Fibroblast of gingiva (primary cell): ENCODE measurements around the gene CCDC152.
"Not testable (repeated sequence)": the region's sequence is repeated elsewhere in the genome, so short reads cannot be mapped to it uniquely, and the experiment has no call there.

Experiments
- DNase-seq: peaks from one replicate; pipeline ENCODE4 v3.0.0-alpha.2; 2011; ENCODE audit warnings: low read depth

CCDC152 gene

GRCh38 chr5:42812620-42813019, 56.0 kb downstream of the CCDC152 start:
- DNase-seq, result no peak

DNA sequence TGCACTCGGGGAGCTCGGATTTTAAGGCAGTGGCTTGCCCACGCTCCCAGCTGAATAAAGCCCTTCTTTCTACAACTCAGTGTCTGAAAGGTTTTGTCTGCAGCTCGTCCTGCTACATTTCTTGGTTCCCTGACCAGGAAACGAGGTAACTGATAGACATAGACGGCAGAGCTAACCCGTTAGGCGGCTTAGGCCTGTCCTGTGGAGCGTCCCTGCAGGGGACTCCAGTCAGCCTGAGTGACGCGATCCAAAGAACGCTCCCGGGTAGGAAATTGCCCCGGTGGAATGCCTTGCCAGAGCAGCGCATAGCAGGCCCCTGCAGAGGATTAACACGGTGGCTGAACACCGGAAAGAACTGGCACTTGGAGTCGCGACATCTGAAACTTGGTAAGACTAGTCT, 56.9 kb downstream of the CCDC152 start:
- no peak for DNase-seq

- not testable (repeated sequence) for DNase-seq
These were observed 59.9 kb downstream of the CCDC152 start for GRCh38 chr5:42816546-42816945.

DNA sequence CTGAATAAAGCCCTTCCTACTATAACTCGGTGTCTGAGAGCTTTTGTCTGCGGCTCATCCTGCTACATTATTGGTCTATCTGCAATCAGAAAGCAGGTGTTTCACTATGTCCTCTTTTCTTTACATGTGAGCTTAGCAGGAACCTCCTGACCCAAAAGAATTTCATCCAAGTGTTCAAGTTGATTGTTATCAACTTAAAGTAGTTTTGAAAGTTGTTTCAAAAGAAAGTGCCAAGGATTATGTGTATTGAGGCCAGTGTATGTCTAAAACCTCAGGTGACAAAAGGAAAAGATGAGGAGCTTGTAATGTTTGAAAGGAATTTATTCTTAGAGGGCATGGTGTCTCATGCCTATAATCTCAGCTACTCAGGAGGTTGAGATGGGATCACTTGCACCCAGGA, 63.1 kb downstream of the CCDC152 start:
- no peak for DNase-seq

GRCh38 chr5:42822548-42822947, 65.9 kb downstream of the CCDC152 start:
- no peak for DNase-seq

DNA sequence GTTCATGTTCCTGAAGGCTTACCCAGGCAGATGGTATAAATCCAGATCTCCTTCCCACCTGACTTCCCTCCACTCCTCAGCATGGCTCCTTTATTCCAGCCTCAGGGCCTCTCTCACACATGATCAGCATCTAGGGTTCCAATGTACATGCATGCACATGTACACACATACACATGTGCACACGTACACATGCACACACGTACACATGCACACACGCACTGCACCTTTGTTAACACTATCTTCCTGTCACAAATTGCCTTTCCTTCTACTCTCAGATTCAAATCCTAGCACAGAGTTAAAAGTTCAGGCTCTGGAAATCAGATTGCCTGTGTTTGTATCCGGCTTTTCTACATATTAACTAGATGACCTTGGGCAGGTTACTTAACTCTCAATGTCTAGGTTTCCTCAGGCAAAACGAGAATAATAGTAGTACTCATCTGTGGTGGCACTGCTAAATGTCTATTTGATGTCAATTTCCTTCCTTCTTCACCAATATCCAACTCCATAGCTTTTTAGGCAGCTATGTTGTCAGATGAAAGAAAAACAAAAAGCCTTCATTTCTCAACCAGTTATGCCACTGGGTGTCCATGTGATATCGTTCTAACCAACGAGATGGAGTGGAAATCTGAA, 67.8 kb downstream of the CCDC152 start:
- no peak for DNase-seq

- DNase-seq, result no peak
These were observed 69.0 kb downstream of the CCDC152 start for GRCh38 chr5:42825422-42826148.

DNA sequence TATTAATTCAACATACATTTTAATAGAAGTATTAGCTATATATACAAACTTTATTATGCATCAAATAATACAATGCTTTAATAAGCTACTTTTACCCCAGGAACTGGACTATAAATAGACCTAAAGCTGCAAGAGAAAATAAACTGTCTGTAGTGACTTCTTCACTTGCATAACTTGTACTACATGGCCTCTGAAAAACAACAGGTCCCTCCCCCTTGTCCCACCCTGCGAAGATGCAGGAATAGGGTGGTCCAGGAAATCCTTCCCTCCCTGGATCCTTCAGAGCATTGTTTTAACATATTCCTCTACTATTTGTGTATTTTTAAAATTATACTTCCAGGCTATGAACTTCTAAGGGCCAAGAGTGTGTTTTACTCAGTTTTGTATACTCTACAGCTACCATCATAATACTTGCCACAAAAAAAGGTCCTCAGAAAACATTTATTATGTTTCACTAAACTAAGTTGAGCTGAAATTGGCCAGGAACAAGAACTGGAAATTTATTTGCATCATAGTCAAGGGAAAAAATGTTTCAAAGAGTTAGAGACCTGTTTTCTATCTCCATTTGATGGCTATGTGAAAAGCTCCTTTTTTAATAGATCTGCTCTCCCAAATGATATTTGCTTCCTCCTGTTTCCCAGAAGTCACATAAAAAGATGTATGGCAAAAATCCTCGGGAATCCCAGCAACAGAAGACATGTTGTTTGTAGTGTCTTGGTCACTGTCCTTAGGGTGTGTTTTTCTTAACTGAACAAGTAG, 70.3 kb downstream of the CCDC152 start:
- no peak for DNase-seq

DNA sequence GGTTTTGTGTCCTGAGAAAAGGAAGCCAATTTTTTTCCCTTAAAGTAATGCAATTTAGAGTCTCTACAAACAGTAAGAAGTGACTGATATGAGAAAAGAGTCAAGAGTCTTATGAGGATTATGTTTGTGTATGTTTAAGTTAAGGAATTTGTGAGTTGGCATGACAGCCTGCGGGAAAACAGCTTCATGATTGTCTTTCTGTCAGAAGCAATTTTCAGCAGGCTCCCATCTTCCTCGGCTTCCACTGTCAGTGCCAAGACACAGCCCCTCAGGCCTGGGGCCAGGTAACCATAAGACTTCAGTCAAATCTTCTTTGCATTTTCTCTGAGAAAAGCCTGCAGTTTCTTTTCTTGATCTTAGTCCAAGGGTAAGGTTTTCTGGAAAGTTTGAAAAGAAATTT, 72.1 kb downstream of the CCDC152 start:
- peak; percentile 43 for DNase-seq

DNA sequence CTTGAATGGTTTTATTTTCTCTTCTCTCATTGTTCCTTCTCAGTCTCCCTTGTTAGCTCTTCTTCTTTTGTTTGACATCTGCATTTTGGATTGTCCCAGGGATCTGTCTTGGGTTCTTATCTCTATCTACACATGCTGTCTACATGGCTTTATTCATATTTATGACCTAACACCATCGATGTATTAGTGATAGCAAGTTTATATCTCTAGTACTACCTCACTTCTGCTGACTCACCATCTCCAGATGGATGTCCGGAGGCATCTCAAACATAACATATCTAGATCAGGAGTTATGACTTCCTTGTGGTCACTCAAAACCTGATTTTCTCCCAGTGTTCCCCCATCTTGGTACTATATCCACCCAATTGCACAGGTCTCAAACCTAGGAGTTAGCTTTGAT, 74.3 kb downstream of the CCDC152 start:
- no peak for DNase-seq

- no peak for DNase-seq
These were observed 75.4 kb downstream of the CCDC152 start for GRCh38 chr5:42832060-42832459.

DNA sequence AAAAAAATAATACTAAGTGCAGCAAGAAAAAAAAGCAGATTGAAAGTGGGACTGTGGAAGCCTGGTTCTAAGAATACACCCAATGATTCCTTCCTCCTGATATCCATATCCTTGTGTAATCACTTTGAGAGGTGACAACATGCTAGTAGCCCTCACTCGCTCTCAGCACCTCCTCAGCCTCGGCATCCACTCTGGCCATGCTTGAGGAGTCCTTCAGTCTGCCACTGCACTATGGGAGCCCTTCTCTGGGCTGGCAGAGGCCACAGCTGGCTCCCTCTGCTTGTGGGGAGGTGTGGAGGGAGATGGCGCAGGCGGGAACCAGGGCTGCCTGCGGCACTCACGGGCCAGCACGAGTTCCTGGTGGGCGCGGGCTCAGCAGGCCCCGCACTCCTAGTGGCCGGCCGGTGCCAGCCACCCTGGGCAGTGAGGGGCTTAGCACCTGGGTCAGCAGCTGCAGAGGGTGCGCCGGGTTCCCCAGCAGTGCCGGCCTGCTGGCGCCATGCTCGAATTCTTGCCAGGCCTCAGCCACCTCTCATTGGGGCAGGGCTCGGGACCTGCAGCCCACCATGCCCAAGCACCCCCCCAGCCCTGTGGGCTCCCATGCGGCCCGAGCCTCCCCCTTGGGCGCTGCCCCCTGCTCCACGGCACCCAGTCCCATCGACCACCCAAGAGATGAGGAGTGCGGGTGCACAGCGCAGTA, 79.6 kb downstream of the CCDC152 start:
- no peak for DNase-seq

DNA sequence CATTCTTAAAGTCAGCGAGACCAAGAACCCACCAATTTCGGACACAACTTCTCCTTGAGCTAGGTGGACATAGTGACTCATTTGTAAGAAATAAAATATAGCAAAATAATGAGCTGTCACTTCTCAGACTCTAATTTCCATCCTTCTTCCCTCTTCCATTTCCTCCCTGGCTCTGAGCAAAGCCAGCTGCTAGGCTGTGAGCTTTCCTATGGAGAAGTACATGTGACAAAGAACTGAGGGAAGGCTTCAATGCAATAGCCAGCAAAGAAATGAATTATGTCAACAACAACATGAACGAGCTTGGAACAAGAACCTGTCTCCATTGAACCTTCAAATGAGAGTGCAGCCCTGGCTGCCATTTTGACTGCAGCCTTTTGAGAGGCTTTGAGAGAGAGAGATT, 81.0 kb downstream of the CCDC152 start:
- DNase-seq, result no peak

DNA sequence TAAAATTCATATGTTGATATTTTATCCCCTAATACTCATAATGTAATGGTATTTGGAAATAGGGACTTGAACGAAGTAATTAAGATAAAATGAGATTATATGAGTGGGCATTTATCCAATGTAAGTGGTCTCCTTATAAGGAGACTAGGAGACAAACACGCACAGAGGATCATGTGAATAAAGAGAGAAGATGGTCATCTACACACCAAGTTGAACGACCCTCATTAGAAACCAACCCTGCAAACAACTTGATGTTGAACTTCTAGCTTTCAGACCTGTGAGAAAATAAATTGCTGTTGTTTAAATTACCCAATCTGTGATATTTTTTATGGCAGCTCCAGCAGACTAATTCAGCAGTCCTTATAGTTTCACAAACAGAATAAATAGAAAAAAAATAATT, 82.6 kb downstream of the CCDC152 start:
- DNase-seq, result no peak

DNA sequence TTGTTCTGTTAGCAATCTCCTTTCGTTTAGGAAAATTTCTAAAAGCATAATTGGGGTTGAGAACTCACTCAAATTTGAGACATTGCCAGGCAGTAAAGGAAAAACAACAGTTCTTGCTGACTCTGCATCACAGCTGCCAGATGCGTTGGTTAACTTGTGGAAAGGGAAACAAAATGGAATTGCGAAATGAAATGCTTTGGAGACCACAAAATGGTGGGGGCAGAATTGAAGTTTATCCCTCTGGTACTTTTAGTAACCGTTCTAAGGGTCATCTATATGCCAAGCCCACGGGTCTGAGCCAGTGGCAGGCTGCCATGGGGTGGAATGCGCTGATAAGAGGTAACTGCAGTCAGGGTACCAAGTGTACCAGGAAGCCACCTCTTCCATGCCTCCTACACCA, 83.7 kb downstream of the CCDC152 start:
- peak; percentile 97 for DNase-seq

DNA sequence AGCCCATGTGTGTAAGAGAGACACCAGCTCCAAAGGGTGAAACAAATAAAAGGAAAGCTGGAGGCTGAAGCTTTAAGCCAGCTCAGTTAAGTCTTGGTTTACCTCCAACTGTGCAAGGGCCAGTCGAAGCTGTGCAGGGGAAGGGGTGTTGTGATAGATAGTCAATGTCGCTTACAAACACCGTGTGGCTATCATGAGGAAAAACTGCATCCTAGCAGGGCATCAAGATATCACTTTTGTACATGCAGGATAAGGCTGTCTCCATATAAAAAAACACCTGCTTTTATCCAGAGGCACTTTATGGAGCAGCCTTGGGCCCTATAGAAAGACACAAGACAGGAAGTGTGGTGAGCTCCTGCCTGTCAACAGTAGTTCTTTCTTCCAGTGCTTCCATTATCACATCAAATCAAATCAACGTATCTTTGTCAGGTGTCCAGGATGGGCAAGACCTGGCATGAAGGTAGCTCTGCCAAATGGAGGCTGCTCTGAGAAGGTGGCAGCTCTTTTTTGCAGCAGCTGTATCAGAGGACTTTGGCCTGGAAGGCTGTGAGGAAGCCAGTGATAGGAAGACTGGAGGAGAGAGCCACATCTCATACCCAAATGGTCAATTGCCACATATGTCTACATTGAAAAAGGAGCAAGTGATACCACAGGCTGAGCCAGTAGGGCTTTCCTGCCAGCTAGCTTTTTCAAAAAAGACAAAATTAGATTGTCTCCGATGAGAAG, 84.4 kb downstream of the CCDC152 start:
- peak; percentile 16 for DNase-seq

- peak; percentile 72 for DNase-seq
These were observed 86.5 kb downstream of the CCDC152 start for GRCh38 chr5:42842921-42843641.

GRCh38 chr5:42843675-42844292, 87.2 kb downstream of the CCDC152 start:
- DNase-seq, result no peak

DNA sequence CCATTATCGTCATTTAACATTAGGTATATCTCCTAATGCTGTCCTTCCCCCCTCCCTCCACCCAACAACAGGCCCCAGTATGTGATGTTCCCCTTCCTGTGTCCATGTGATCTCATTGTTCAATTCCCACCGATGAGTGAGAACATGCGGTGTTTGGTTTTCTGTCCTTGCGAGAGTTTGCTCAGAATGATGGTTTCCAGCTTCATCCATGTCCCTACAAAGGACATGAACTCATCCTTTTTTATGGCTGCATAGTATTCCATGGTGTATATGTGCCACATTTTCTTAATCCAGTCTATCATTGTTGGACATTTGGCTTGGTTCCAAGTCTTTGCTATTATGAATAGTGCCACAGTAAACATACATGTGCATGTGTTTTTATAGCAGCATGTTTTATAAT, 87.8 kb downstream of the CCDC152 start:
- DNase-seq, result not testable (repeated sequence)

DNA sequence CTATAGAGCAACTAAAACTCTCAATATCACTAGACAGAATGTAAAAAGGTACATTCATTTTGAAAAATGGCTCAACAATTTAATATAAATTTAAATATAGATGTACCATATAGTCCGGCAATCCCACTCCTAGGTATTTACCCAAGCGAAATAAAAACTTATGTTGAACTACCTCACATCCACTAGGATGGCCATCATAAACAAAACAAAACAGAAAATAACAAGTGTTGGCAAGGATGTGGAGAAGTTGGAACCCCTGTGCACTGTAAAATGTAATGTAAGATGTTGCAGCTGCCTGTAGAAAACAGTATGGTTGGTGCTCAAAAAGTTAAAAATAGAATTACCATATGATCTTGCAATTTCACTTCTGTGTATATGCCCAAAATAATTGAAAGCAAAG, 91.9 kb downstream of the CCDC152 start:
- DNase-seq, result no peak

- DNase-seq, result no peak
These were observed 94.9 kb downstream of the CCDC152 start for GRCh38 chr5:42851481-42851880.
